Endothelial cell of umbilical vein (primary cell): ENCODE results near the gene PSMB9.

Experiments used
- CTCF ChIP-seq, 2 donors: IDR thresholded peaks; 1 replicate in 1 of 2; 2 replicates in 1 of 2; pipeline ENCODE4 v1.5.1; 2011; ENCODE audit warnings: low read length in 2 of 2, mild to moderate bottlenecking in 2 of 2, moderate library complexity in 2 of 2, control low read depth in 1 of 2, inconsistent platforms in 1 of 2, low read depth in 1 of 2; ENCODE audit not compliant: insufficient read depth in 1 of 2; ENCODE audit errors: extremely low read depth in 1 of 2
- EZH2 ChIP-seq: IDR thresholded peaks from 2 replicates; pipeline ENCODE4 v1.6.1; 2012; ENCODE audit warnings: borderline replicate concordance, low read depth, mild to moderate bottlenecking, moderate library complexity, low read length, inconsistent platforms; ENCODE audit not compliant: severe bottlenecking
- FOS ChIP-seq: IDR thresholded peaks from 2 replicates; pipeline ENCODE4 v1.6.1; 2011; ENCODE audit warnings: mild to moderate bottlenecking, low read length, moderate library complexity, borderline replicate concordance; ENCODE audit not compliant: insufficient read depth
- GATA2 ChIP-seq: IDR thresholded peaks from 2 replicates; pipeline ENCODE4 v1.7.0; 2011; ENCODE audit warnings: low read depth, mild to moderate bottlenecking, moderate library complexity, mixed read lengths, low read length; ENCODE audit not compliant: insufficient read length, insufficient read depth
- JUN ChIP-seq: IDR thresholded peaks from 2 replicates; pipeline ENCODE4 v1.6.1; 2011; ENCODE audit warnings: borderline replicate concordance, low read depth; ENCODE audit not compliant: insufficient read length, insufficient read depth
- MAX ChIP-seq: IDR thresholded peaks from 2 replicates; pipeline ENCODE4 v1.6.1; 2011; ENCODE audit not compliant: insufficient read depth, insufficient read length
- MYC ChIP-seq: IDR thresholded peaks from one replicate; pipeline ENCODE4 v1.6.1; 2011; ENCODE audit warnings: mild to moderate bottlenecking, low read depth, low read length
- POLR2A ChIP-seq: IDR thresholded peaks from 2 replicates; pipeline ENCODE4 v1.6.1; 2012; ENCODE audit warnings: low read depth, mild to moderate bottlenecking, control low read depth, low read length
- POLR2AphosphoS5 ChIP-seq: IDR thresholded peaks from 2 replicates; pipeline ENCODE4 v1.6.1; 2012; ENCODE audit warnings: low read depth, mild to moderate bottlenecking, control low read depth, low read length, moderate library complexity; ENCODE audit not compliant: insufficient read depth

GRCh38 chr6:32895006-32895345 is 41.0 kb downstream of the PSMB9 start:
- no peak for TF ChIP-seq CTCF (IDR thresholded peaks at IDR 0.05; ENCODE audit: extremely low read depth in 1 of 2, insufficient read depth in 1 of 2, low read depth in 1 of 2, low read length in 2 of 2)
- TF ChIP-seq EZH2, result no peak
- no peak for TF ChIP-seq POLR2A
- TF ChIP-seq POLR2AphosphoS5, result no peak
- no peak for TF ChIP-seq MAX
- no peak for TF ChIP-seq GATA2
- no peak for TF ChIP-seq FOS
- no peak for TF ChIP-seq MYC
- no peak for TF ChIP-seq JUN
